HG03159 (cell line): Measurements from ENCODE around the gene CARD14.

Experiments used
- ATAC-seq: cut with Tn5 transposase; IDR thresholded peaks from one replicate; pipeline ENCODE4 v1.9.1; 2021; ENCODE audit warnings: mild to moderate bottlenecking, moderate library complexity; ENCODE audit not compliant: unreplicated experiment

Gene CARD14

DNA sequence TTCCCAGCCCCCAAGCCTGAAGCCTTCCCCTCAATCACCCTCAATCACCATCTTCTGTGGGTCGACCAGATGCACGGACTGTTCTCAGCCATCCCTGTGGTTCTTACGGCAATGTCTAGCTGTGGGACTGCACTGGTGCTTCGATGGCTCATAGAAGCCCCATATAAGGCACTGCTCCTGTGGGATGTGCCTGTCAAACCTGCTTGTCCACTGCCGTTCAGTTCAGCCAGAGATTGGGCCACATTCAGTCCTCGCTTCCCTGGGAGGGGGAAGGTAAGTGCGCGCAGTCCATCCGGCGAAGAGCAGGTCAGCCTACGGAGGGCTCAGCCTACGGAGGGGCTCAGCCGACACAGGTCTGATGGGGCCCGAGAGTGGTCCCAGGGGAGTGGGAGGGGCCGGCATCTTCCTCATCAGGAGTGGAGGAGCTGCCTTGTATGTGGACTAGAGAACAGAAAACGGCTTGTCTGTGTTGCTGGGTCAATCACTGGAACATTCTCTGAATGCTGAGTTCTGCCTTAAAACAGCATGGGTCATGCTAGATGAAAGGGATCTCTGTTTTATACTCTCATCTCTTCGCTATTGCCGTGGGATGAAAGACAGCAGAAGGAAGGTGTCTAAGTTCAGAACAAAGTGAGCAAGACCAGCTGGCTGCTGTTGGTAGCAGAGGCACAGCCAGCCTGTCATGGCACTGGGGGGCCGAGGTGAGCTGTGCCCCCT lies at the start of gene CARD14:
Gene CARD14 (plus strand): TSS at position 247 of the 717 bp plus-strand sequence. CDS start 11,409 bp downstream, outside the sequence.
- ATAC-seq, result no peak

DNA sequence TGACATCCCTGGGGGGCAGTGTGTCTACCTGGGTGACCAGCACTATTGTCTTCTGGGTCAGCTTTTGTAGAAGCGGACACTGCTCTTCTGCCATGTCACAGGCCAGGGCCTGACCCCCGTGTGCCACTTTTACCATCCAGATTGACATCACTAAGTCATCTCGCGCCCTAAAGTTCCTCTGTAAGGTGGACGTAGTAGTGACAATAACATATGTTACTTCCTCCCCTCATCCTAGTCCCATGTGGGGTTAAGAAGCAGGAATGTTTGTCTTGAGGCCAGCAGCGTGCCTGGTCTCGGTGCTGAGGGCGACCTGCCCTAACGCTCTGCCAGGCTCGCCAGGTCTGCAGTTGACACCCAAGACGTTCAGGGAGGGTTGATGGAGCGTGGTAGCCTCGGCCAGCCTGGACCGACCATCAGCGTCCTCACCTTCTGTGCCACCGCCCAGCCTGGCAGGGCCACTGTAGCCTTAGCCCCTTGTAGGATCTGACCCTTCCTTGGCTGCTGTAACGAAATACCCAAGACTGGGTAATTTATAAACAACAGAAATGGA lies 47.7 kb upstream of the CARD14 start:
- no peak for ATAC-seq

DNA sequence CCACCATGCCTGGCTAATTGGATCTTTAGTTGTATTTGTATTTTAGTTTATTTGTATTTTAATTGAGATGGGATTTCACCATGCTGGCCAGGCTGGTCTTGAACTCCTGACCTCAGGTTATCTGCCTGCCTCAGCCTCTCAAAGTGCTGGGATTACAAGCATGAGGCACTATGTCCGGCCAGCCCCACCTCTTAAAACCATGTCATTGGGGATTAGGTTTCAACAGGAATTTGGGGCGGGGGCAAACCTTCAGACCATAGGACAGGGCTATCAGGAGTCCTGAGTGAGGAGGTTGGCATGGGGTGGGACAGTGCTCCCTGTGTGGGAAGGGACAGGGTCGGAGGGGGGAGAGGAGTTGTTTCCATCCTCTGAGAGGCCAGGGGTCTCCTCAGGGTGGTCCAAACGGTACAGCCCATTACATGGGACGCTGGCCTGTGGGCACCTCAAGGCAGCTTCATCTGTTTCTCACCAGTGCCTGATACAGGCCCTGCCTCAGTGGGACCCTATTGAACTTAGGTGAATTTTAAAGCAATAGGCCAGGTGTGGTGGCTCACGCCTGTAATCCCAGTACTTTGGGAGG lies 46.8 kb upstream of the CARD14 start:
- ATAC-seq, result no peak

DNA sequence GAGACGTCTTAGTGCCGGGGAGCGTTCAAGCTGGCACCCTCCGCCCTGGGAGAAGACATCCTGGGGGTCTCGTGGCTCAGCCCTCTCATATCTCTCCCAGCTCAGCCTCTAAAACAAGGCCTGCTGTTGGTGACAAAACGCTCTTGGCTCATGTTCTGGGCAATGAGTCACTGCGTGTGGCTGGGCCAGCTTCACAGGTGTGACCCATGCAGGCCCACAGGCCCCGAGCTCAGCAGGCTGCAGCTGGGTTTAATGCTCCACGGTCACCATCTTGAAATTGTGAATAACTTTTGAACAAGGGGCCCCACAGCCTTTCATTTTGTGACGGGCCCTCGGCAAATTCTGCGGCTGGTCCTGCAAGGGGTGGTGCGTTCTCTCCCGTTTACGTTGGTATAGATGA lies 46.0 kb upstream of the CARD14 start:
- ATAC-seq, result no peak

DNA sequence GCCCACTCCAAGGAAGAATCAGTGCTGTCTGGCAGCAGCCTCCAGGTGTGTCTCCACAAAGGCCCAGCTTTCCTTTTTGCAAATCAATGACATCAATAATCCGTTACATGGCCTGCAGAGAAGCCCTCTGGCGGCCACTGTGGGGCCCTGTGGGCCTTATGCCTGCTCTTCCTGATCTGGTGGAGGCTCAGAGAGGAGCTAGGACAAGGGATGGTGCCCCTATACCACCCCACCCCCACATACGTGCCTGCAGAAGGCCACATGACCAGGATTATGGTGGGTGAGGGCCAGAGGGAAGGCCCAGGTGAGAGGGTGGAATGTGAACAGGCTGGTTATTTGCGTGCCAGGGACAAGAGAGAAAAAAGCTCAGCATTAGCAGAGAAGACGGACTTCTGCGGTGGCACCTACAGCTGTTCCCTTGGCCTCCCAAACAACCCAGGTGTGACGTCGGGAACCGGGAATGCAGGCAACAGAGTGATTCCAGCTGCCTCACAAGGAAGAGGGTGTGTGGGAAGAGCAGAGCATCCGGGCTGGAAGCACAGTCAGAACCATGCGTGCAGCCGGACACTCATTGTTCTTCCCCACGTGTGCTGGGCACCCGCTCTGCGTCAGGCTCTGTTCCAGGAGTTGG lies 45.4 kb upstream of the CARD14 start:
- ATAC-seq, result no peak

DNA sequence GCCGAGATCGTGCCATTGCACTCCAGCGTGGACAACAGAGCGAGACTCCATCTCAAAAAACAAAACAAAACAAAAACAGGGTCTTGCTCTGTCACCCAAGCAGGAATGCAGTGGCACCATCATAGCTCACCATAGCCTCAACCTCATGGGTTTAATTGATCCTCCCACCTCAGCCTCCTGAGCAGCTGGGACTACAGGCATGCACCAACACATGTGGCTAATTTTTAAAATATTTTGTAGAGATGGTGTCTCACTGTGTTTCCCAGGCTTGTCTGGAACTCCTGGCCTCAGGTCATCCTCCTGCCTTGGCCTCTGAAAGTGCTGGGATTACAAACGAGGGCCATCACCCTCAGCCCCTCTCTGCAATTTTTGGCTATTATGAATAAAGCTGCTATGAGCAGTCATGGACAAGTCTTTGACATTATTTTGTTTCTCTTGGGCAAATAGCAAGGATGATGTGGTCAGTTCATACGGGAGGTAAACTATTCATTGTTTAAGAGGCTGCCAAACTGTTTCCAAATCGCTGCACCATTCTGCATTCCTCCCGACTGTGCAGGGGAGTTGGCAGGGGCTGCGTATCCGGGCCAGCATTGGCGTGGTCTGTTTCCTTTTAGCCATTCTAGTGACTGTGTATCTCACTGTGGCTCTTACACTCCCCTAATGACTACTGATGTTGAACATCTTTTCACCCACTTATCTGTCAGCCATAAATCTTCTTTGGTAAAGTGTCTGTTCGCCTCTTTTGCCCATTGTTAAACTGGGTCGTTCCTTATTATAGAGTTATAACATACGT lies 44.0 kb upstream of the CARD14 start:
- no peak for ATAC-seq

DNA sequence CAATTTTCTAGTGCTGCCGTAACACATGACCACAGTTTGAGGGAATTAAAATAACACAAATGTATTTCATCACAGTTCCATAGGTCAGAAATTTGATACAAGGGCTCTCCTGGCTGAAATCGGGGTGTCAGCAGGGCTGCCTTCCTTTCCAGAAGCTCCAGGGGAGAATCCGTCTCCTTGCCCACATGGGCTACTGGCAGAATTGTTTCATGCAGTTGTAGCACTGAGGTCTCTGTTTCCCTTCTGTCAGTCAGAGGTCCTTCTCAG lies 43.4 kb upstream of the CARD14 start:
- ATAC-seq, result no peak

DNA sequence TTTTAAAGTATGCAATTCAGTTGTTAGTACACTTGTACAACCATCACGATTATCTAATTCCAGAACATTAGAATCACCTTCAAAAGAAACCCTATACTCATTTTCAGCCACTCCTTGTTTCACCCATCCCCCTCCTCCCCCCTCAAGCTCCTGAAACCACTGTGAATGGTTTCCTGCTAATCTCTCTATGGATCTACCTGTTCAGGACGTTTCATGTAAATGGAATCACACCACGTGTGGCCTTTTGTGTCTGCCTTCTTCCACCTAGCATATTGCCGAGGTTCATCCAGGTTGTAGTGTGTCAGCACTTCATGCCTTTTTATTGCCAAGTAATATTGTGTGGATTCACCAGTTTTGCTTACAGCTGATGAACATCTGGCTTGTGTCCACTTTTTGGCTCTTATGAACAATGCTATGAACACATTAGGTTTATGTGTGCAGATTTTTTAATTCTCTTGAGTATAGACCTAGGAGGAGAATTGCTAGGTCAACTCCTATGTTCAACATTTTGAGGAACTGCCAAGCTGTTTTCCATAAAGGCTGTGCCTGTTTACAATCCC lies 40.7 kb upstream of the CARD14 start:
- no peak for ATAC-seq

DNA sequence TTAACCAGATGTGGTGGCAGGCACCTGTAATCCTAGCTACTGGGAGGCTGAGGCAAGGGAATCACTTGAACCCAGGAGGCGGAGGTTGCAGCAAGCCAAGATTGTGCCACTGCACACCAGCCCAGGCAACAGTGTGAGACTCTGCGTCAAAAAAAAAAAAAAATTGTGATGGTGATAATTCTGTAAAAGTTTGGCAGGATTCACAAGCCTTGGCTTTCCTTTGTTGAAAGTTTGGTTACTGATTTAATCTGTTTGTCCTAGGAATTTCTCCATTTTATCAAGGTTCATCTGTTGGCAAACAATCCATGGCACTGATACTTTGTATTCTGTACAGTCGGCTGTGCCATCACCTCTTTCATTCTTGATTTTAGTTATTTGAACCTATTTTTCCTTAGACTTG lies 38.8 kb upstream of the CARD14 start:
- no peak for ATAC-seq

DNA sequence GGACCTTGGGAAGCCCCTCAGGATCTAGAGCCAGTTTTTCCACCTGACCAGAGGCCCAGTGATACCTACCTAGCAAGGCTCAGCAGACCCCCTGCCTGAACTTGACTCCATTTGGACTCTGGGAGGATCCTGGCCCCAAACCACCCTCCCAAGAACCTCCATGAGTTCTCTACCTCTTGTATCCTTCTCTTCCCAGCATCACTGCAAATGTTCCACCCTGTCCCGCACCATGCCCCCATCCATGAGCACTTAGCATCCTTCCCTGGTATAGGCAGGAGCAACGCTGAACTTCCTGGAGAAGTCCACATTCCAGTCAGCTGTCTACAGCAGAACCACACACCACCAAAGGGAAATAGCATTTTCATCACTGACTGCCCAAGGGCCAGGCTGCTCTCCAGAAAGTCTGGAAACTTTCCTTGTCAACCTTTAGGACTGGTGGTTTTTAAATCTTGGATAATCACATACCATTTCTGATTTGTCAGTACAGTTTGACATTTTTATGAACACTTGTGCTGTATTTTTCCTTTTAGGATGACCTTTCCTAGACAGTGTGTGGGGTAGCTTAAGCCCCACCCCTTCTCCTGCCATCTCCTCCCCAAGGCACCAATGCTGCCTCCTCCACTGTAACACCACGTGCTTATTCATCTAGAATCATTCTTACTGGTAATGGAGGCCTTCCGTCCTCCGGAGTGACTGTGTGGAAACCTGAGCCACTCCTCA lies 36.8 kb upstream of the CARD14 start:
- ATAC-seq, result no peak

DNA sequence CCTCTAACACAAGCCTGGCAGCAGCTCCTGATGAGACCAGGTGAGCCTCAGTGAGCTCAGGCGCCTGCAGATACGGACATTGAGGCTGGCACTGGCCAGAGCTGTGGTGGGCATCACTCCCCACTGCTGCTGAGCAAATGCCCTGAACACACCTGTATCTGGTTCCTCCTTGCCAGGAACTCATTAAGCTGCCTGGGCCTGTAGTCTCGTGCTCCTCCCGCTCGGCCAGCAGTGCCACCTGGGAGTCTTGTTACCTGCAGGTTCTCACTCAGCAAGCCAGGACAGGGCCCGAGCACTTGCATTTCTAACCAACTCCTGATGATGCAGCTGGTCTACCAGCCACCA lies 36.2 kb upstream of the CARD14 start:
- ATAC-seq, result no peak

DNA sequence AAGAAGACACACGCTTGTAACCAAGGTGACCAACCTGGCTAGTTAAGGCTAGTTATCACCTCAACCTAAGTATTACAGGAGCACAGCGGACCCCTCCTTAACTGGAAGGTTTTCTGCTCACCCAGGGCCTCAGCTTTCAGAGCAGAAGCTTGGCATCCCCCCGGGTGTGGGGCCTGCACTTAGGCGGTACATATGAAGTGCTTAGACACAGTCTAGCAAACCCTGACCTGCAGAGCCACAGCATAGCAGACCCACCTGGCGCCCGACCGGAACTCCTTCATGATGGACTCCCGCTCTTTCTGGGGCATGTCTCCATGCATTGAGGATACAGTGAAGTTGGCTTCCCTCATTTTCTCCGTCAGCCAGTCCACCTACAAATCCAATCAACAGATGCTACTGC lies 32.7 kb upstream of the CARD14 start:
- no peak for ATAC-seq

DNA sequence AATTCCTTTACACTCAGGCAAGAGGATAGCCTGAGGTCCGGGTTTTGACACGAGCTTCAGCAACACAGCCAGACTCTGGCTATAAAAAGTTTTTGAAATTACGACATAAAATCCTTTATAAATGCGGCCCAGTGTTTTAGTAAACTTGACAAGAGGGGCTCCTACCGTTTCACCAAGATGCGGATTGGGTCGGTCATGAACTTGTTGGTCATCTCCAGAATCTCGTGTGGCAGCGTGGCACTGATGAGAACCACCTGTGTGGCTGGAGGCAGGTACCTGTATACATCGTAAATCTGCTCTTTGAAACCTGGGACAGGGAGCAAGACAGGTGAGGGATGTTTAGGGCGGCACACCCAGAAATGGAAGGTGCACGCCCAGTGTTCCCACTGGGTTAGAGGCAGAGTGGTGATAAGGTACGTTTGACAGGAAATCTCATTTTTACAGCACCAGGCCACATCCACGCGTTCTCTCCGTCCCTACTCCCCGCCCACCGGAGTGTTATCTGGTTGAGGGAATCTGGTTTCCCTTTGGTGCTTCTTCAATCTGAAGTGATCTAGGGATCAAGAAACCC lies 30.9 kb upstream of the CARD14 start:
- ATAC-seq, result no peak

DNA sequence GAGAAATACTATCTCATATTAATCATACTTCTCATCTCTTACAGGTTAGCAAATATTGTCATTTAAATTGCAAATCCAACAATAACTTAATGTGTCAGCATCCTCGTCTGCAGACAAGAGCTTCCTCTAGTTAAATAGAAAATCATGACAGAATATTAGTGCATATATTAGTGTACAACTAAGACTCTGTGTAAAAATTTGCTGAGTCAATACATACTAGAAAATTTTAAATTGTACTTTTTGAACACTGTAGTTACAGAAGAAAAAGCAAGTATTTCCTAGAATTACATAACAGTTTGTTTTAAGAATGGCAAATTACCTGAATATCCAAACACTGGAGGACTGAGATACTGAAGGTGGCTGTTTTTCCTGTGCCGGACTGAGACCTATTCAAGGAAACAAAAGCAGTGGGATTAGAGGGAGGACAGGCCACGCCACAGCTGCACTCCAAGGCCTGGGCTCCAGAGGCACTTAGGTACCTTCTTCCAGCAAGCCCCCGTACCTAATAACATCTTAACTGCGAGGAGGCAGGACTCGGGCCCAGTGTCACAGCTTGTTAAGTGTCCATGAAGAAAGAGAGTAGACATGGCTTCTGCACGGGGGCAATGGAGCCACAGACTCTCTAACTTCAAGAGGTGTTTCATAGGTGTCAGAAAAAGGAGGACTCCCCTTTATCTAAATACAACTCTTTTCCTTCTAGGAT lies 28.2 kb upstream of the CARD14 start:
- no peak for ATAC-seq

DNA sequence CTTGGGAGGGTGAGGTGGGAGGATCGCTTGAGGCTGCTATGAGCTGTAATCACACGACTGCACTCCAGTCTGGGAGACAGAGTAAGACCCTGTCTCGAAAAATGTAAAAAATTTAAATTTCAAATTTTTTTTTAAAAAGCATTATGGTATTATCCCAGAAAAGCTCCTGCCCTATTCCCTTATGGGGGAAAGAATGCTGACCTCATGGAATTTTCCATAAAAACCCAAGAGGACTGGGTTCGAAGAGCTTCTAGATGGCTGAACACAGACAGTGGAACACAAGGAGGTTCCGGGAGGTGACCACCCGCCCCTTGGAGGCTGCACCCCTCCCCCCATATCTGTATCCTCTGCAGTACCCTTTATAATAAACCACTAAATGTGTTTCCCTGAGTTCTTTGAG lies 26.9 kb upstream of the CARD14 start:
- no peak for ATAC-seq

DNA sequence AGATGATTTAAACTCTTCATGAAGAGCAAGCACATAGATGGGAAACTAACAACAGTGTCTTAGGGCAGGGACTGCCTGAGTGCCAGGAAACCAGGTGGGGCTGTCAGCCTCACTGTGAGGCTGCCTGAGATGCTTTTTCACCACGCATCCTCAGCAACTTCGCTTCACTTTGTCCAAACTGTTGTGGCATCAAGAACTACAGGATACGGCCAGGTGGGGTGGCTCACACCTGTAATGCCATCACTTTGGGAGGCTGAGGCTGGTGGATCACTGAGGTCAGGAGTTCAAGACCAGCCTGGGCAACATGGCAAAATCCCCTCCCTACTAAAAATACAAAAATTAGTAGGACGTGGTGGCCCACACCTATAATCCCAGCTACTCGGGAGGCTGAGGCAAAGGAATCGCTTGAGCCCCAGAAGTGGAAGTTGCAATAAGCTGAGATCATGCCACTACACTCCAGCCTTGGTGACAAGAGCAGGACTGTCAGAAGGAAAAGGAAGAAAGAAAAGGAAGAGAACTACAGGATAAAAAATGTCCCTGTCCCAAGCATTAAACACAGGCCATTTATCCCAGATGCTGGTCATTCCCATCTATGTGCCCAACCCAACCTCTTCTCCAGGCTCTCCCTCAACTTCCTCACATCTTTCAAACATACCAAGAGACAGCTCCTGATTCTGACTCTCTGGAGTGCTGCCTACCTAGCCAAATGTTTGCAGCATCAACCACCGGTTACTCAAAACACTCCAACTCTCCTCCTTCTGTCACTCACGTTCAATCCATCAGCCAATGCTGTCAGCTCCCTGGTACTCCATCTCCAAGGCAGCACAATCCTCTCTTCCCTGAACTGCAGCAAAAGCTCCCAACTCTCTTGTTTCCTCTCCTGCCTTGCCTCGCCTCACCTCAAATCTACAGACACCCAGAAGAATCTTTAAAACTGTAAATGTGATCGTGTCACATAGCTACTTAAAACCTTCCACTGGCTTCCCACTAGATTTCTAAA lies 24.5 kb upstream of the CARD14 start:
- ATAC-seq, result no peak

DNA sequence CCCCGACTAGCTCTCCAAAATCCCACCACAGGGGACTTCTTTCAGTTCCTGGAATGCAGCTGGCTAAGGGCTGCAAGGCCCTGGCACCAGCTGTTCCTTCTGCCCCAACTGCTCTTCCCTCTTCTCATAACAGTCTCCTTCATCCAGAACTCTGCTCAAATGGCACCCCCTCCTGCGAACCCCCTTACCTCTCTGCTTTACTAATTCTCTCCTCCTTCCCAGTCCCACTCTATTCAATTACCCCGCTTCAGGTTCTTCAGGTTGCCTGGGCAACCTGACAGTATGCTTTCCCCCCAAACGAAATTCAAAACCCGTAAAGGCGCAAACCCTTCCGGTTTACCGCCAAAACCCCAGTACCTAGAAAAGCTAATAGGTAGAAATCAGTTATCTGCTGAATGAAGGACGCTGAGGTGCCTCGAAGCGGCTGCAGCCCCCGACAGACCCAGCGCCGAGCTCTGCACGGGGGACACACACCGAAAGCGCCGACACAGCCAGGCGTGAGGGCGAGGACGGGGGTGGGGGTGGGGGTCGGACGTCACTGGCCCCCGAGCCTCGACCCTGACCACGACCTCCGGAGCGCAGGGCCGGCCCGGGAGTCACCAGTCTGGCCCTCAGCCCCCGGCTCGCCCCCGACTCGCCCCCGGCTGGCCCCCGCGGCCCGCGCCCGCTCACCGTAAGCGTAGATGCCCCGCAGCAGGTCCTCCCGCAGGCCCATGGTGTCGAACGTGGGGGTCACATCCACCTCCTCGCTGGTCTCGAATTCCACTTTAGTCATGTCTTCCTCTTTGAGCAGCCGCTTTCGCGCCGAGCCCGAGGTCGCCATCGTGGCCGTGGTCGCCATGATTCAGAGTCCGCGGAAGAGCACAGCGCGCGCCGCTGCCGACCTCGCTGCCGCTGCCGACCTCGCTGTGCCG lies 23.5 kb upstream of the CARD14 start:
- ATAC-seq, result no peak
